MCF 10A (cell line): Measurements from ENCODE around the gene SNAPC4. TPM values are rescaled to one million over a fixed set of nuclear protein-coding genes. Genes with fewer than 3 reads are reported as not detected.

ENCODE experiments used
- BruUV-seq: library from RNA; stranded (reverse); fragments of 400-500 nt; replicated peaks from 2 replicates; lab custom pipeline; 2021; lab: Mats Ljungman, UMichigan
- CTCF ChIA-PET: fragments of 300-600 bp; sonication (Branson Sonifier 250); formaldehyde crosslinking; extraction: SDS; loops from one replicate; lab custom pipeline; 2021; ENCODE audit warnings: antibody characterized with exemption, inconsistent platforms; lab: Yijun Ruan, JAX
- POLR2A ChIA-PET: fragments of 300-600, 350-650 bp; sonication (Branson Sonifier 250); formaldehyde crosslinking; extraction: SDS; loops from one replicate; lab custom pipeline; 2020; ENCODE audit warnings: antibody characterized with exemption, inconsistent platforms; lab: Yijun Ruan, JAX
- DNase-seq: peaks from one replicate; pipeline ENCODE4 v3.0.0-alpha.2; 2018; ENCODE audit not compliant: unreplicated experiment
- H3K27ac Mint-ChIP-seq: one replicate; pipeline ENCODE4 v1.8.0; 2022; ENCODE audit warnings: mild to moderate bottlenecking, low read depth, mixed read lengths; ENCODE audit not compliant: unreplicated experiment
- H3K27me3 Mint-ChIP-seq: one replicate; pipeline ENCODE4 v1.8.0; 2022; ENCODE audit warnings: mixed read lengths; ENCODE audit not compliant: insufficient read depth, unreplicated experiment
- H3K36me3 Mint-ChIP-seq: one replicate; pipeline ENCODE4 v1.8.0; 2022; ENCODE audit warnings: mild to moderate bottlenecking, moderate library complexity, mixed read lengths; ENCODE audit not compliant: insufficient read depth, unreplicated experiment
- H3K4me1 Mint-ChIP-seq: one replicate; pipeline ENCODE4 v1.8.0; 2022; ENCODE audit warnings: mixed read lengths; ENCODE audit not compliant: insufficient read depth, unreplicated experiment
- H3K4me3 Mint-ChIP-seq: one replicate; pipeline ENCODE4 v1.8.0; 2022; ENCODE audit warnings: mild to moderate bottlenecking, moderate library complexity, mixed read lengths; ENCODE audit not compliant: unreplicated experiment
- H3K9me3 Mint-ChIP-seq: one replicate; pipeline ENCODE4 v1.8.0; 2022; ENCODE audit warnings: mixed read lengths; ENCODE audit not compliant: unreplicated experiment
- CTCF ChIP-seq: fragments of 200-600 bp; IDR thresholded peaks from one replicate; pipeline ENCODE4 v1.8.0; 2022; ENCODE audit warnings: antibody characterized with exemption, mild to moderate bottlenecking; ENCODE audit not compliant: unreplicated experiment
- intact Hi-C: fragments of 100-400 bp; cut with micrococcal nuclease; formaldehyde crosslinking; loops from 2 replicates; pipeline ENCODE4 v1.14.1; 2022
- total RNA-seq: library from RNA; stranded (reverse); gene quantifications from 2 replicates; pipeline ENCODE4 v1.2.3, GENCODE V29; 2022

Gene SNAPC4
- total RNA-seq, 1 experiment from 2014 or later, result 9.9 TPM

- Mint-ChIP-seq H3K9me3 (no peaks in the 10 kb centered on the region), H3K27me3 (no peaks in the 10 kb centered on the region), H3K4me3 (no peak overlapping the region), H3K27ac (peak overlapping the region; percentile 39), H3K4me1 (no peaks in the 10 kb centered on the region), H3K36me3 (peaks cover 50% of the 10 kb centered on the region)
- CTCF ChIA-PET, result interaction anchor here (0.6 to 1.6 kb wide), 17 partner anchors 8 to 663 kb away, joined by 3 to 14 read pairs (median 4); partner anchors contain the start of genes DNLZ and GPSM1
- BruUV-seq, result no TSS peak
- POLR2A ChIA-PET, result interaction anchor here (0.6 to 5.5 kb wide), 5 partner anchors 8 to 340 kb away, joined by 3 to 37 read pairs (median 3); partner anchors contain the start of genes DNLZ, ENTR1 and PMPCA
- no peak for DNase-seq
- intact Hi-C loops, result no loop called here
- TF ChIP-seq CTCF, result no peak
These were observed 1.4 kb upstream of the SNAPC4 start for GRCh38 chr9:136401173-136401922.

- no TSS peak for BruUV-seq
- no peaks in the 10 kb centered on the region for H3K9me3 Mint-ChIP-seq
- peak overlapping the region; percentile 81 for H3K4me3 Mint-ChIP-seq
- ChIA-PET POLR2A (interaction anchor here (0.7 to 5.5 kb wide), 7 partner anchors 8 to 549 kb away, joined by 3 to 37 read pairs (median 3); partner anchors contain the start of genes DNLZ, ENTR1 and PMPCA), CTCF (interaction anchor here (0.6 to 1.2 kb wide), 4 partner anchors 15 to 347 kb away, joined by 3 to 6 read pairs (median 3); partner anchors contain the start of gene DNLZ)
- H3K4me1 Mint-ChIP-seq, result no peaks in the 10 kb centered on the region
- H3K27ac Mint-ChIP-seq, result peak overlapping the region; percentile 69
- peaks cover 47% of the 10 kb centered on the region for H3K36me3 Mint-ChIP-seq
- TF ChIP-seq CTCF, result no peak
- DNase-seq, result peak; percentile 16
- no peaks in the 10 kb centered on the region for H3K27me3 Mint-ChIP-seq
- intact Hi-C loops, result loop anchor here (1.0 kb wide), 1 partner anchor 60 kb away; no protein-coding TSS in a partner anchor
These were observed 563 bp downstream of the SNAPC4 start for GRCh38 chr9:136399176-136400037.

- TF ChIP-seq CTCF, result no peak
- no peak overlapping the region for H3K27ac Mint-ChIP-seq
- H3K9me3 Mint-ChIP-seq, result no peaks in the 10 kb centered on the region
- no peaks in the 10 kb centered on the region for H3K4me1 Mint-ChIP-seq
- no peak for DNase-seq
- ChIA-PET CTCF (interaction anchor here (0.5 kb wide), 1 partner anchor 483 kb away, joined by 3 read pairs; no protein-coding TSS in a partner anchor), POLR2A (interaction anchor here (0.7 to 5.5 kb wide), 4 partner anchors 12 to 35 kb away, joined by 3 to 37 read pairs (median 9); partner anchors contain the start of genes DNLZ, ENTR1 and PMPCA)
- H3K36me3 Mint-ChIP-seq, result peaks cover 51% of the 10 kb centered on the region
- no TSS peak for BruUV-seq
- H3K27me3 Mint-ChIP-seq, result no peaks in the 10 kb centered on the region
- H3K4me3 Mint-ChIP-seq, result peak overlapping the region; percentile 81
- intact Hi-C loops, result no loop called here
These were observed 1.7 kb downstream of the SNAPC4 start for GRCh38 chr9:136398286-136398685.
